Endodermal cell (in vitro differentiated cells): ENCODE data around the gene CHCT1. TPM values are rescaled to one million over a fixed set of nuclear protein-coding genes. Genes with fewer than 3 reads are reported as not detected.
"Not testable (repeated sequence)": the region's sequence is repeated elsewhere in the genome, so short reads cannot be mapped to it uniquely, and the experiment has no call there.

Source experiments
- DNase-seq: peaks from one replicate; pipeline ENCODE4 v3.0.0-alpha.2; 2017
- H3K27ac ChIP-seq: 2 replicates; pipeline ENCODE4 v1.5.1; 2013; ENCODE audit warnings: mild to moderate bottlenecking, low read depth, low read length, moderate library complexity
- H3K27me3 ChIP-seq: 2 replicates; pipeline ENCODE4 v1.6.1; 2013; ENCODE audit warnings: mild to moderate bottlenecking, low read length, moderate library complexity; ENCODE audit not compliant: insufficient read depth, control insufficient read depth, poor library complexity, severe bottlenecking
- H3K36me3 ChIP-seq: 2 replicates; pipeline ENCODE4 v1.7.0; 2013; ENCODE audit warnings: mild to moderate bottlenecking, low read length, moderate library complexity; ENCODE audit not compliant: control insufficient read depth, insufficient read depth
- H3K4me1 ChIP-seq: one replicate; pipeline ENCODE4 v1.7.0; 2013; ENCODE audit warnings: low read length; ENCODE audit not compliant: control insufficient read depth, insufficient read depth
- H3K4me3 ChIP-seq: 2 replicates; pipeline ENCODE4 v1.5.1; 2013; ENCODE audit warnings: mild to moderate bottlenecking, low read length, moderate library complexity
- H3K9ac ChIP-seq: 2 replicates; pipeline ENCODE4 v1.6.1; 2013; ENCODE audit warnings: mild to moderate bottlenecking, low read length, moderate library complexity; ENCODE audit not compliant: poor library complexity, severe bottlenecking; ENCODE audit errors: extremely low read depth
- H3K9me3 ChIP-seq: 2 replicates; pipeline ENCODE4 v1.6.1; 2013; ENCODE audit warnings: mild to moderate bottlenecking, low read length, moderate library complexity; ENCODE audit not compliant: control insufficient read depth
- H3K27ac Mint-ChIP-seq: 2 replicates; pipeline ENCODE4 v1.8.0; 2020; ENCODE audit warnings: mixed read lengths
- H3K27me3 Mint-ChIP-seq: 2 replicates; pipeline ENCODE4 v1.8.0; 2021; ENCODE audit warnings: mild to moderate bottlenecking, mixed read lengths; ENCODE audit not compliant: insufficient read depth
- H3K36me3 Mint-ChIP-seq: 2 replicates; pipeline ENCODE4 v1.8.0; 2020; ENCODE audit warnings: low read depth, mixed read lengths
- H3K4me1 Mint-ChIP-seq: 2 replicates; pipeline ENCODE4 v1.8.0; 2020; ENCODE audit warnings: mixed read lengths
- H3K4me3 Mint-ChIP-seq: 2 replicates; pipeline ENCODE4 v1.8.0; 2020; ENCODE audit warnings: mild to moderate bottlenecking, moderate library complexity, mixed read lengths
- H3K9me3 Mint-ChIP-seq: 2 replicates; pipeline ENCODE4 v1.8.0; 2020; ENCODE audit warnings: mild to moderate bottlenecking, mixed read lengths
- WGBS, 2 experiments: methylation state at CpG; one replicate each; pipeline versions ENCODE4 v1.1.5 to v1.1.7; 2013; ENCODE audit warnings: missing lambda C conversion rate in 2 of 2, mixed read lengths in 1 of 2; ENCODE audit not compliant: insufficient coverage in 1 of 2, insufficient read length in 1 of 2; 5-methylcytosine and 5-hydroxymethylcytosine counted together
- total RNA-seq, 2 donors: library from RNA; stranded (reverse); fragmentation: NEBNext Ultra II Directional in 1 of 2; extraction: Animal tissue kit (Norgen Biotek cat#: 25700) in 1 of 2; gene quantifications; 2 replicates in 1 of 2; 3 replicates in 1 of 2; pipeline ENCODE4 v1.2.1, GENCODE V29; 2021
- TF ChIP-seq, protein P1 (sequence below): fragments of 200-600 bp; sonication (generic); conservative IDR thresholded peaks from 2 replicates; pipeline ENCODE4 v1.5.0; 2021; ENCODE audit warnings: antibody characterized with exemption, mild to moderate bottlenecking

The CHCT1 gene
- total RNA-seq, 2 donors from 2014 or later = not detected

DNA sequence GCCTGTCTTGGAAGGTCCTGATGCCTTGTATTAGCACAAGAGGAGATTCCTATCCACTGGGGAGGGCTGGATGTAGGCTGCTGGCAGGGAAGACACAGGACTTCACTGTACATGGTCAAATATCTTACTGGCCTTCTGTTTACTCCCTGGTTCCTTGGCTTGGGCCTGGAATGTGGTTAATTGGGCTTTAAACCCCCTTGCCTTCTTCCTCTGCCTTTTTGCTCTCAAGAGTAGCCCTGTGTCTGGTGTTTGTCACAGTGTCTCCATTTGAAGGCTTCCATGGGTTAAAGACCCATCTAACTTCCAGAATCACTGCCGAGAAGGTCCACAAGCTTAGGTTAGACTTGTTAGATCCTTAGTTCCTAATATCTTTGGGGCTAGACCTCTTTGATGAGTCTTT, 7.1 kb upstream of the CHCT1 start:
- Mint-ChIP-seq H3K27me3 (no peaks in the 10 kb centered on the region), H3K9me3 (peaks cover under 1% of the 10 kb centered on the region), H3K36me3 (no peaks in the 10 kb centered on the region), H3K4me1 (peaks cover 4% of the 10 kb centered on the region), H3K27ac (no peak overlapping the region), H3K4me3 (no peak overlapping the region)
- Histone ChIP-seq H3K4me1 (no peaks in the 10 kb centered on the region), H3K27me3 (no peaks in the 10 kb centered on the region), H3K27ac (no peak overlapping the region), H3K9ac (no peak overlapping the region), H3K36me3 (no peaks in the 10 kb centered on the region), H3K9me3 (no peaks in the 10 kb centered on the region), H3K4me3 (no peak overlapping the region)
- 89 to 93% methylated on average over 1 of the region's 1 CpG for WGBS, 2 experiments
- TF ChIP-seq, protein P1, sequence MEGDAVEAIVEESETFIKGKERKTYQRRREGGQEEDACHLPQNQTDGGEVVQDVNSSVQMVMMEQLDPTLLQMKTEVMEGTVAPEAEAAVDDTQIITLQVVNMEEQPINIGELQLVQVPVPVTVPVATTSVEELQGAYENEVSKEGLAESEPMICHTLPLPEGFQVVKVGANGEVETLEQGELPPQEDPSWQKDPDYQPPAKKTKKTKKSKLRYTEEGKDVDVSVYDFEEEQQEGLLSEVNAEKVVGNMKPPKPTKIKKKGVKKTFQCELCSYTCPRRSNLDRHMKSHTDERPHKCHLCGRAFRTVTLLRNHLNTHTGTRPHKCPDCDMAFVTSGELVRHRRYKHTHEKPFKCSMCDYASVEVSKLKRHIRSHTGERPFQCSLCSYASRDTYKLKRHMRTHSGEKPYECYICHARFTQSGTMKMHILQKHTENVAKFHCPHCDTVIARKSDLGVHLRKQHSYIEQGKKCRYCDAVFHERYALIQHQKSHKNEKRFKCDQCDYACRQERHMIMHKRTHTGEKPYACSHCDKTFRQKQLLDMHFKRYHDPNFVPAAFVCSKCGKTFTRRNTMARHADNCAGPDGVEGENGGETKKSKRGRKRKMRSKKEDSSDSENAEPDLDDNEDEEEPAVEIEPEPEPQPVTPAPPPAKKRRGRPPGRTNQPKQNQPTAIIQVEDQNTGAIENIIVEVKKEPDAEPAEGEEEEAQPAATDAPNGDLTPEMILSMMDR = no peak
- no peak for DNase-seq

DNA sequence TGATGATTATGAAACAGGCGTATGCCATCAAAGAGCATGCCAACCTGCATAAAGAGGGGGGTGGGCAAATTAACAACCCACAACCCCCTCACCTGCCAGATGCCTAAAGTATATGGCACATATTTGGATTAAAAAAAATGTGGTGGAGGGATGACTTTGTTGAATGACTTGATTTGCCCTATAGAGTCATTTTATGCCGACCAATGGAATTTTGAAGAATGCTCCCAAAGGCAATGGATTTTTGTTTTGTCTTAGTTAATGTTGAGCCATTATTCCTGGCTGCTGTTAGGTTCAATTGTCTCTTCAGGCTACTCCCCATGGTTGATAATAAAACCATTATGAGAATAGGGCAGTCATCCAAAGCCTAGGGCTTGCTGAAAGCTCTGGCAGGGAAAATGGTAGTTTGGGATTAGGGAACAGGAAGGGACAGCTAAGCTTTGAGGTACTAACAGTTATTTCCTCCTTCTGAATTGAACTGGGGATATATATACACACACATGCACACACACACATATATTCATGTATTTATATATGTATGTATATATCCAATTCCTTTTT, 5.8 kb upstream of the CHCT1 start:
- 83 to 96% methylated on average over 1 of the region's 2 CpGs for WGBS, 2 experiments
- no peak overlapping the region for H3K27ac ChIP-seq
- Mint-ChIP-seq H3K27ac (no peak overlapping the region), H3K36me3 (no peaks in the 10 kb centered on the region), H3K4me3 (no peak overlapping the region), H3K4me1 (peaks cover 6% of the 10 kb centered on the region), H3K9me3 (no peaks in the 10 kb centered on the region), H3K27me3 (no peaks in the 10 kb centered on the region)
- H3K4me3 ChIP-seq = no peak overlapping the region
- no peaks in the 10 kb centered on the region for H3K36me3 ChIP-seq
- no peak for DNase-seq
- TF ChIP-seq, protein P1 = no peak
- H3K4me1 ChIP-seq = no peaks in the 10 kb centered on the region
- H3K9me3 ChIP-seq = no peaks in the 10 kb centered on the region
- H3K27me3 ChIP-seq = no peaks in the 10 kb centered on the region
- no peak overlapping the region for H3K9ac ChIP-seq

DNA sequence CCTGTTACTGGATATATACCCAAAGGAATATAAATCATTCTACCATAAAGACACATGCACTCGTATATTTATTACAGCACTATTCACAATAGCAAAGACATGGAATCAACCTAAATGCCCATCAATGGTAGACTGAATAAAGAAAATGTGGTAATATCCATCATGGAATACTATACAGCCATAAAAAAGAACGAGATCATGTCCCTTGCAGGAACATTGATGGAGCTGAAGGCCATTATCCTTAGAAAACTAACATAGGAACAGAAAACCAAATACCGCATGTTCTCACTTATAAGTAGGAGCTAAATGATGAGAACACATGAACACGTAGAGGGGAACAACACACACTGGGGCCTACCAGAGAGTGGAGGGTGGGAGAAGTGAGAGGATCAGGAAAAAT, 3.3 kb upstream of the CHCT1 start:
- not testable (repeated sequence) for H3K9me3 ChIP-seq, H3K36me3 ChIP-seq, H3K27me3 ChIP-seq, H3K4me3 ChIP-seq, H3K9ac ChIP-seq, DNase-seq, H3K4me1 ChIP-seq, H3K27ac Mint-ChIP-seq, H3K9me3 Mint-ChIP-seq, H3K4me3 Mint-ChIP-seq, H3K4me1 Mint-ChIP-seq, H3K27ac ChIP-seq, H3K36me3 Mint-ChIP-seq
- WGBS, 2 experiments = 93 to 100% methylated on average over 3 to 4 of the region's 4 CpGs
- H3K27me3 Mint-ChIP-seq = peaks cover 12% of the 10 kb centered on the region

DNA sequence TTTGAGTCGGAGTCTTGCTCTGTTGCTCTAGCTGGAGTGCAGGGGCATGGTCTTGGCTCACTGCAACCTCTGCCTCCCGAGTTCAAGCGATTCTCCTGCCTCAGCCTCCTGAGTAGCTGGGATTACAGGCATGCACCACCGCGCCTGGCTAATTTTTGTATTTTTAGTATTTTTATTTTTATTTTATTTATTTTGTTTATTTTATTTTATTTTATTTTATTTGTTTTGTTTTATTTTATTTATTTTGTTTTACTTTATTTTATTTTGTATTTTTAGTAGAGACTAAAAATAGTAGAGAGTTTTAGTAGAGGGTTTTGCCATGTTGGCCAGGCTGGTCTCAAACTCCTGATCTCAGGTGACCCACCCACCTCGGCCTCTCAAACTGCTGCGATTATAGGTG, 2.4 kb upstream of the CHCT1 start:
- H3K36me3 ChIP-seq, DNase-seq, H3K27me3 ChIP-seq, H3K4me3 ChIP-seq, H3K4me3 Mint-ChIP-seq, H3K4me1 Mint-ChIP-seq, H3K9me3 Mint-ChIP-seq, H3K9ac ChIP-seq, H3K9me3 ChIP-seq, H3K4me1 ChIP-seq, H3K27ac ChIP-seq, H3K36me3 Mint-ChIP-seq, H3K27ac Mint-ChIP-seq: not testable (repeated sequence)
- peaks cover 12% of the 10 kb centered on the region for H3K27me3 Mint-ChIP-seq
- 93 to 95% methylated on average over 2 to 5 of the region's 7 CpGs for WGBS, 2 experiments
